Astrocyte of the spinal cord (primary cell): ENCODE measurements around the gene TSPAN9.
A peak's percentile ranks its signal among the peaks of the same experiment; 100 is the strongest.

Source experiments
- DNase-seq: peaks from one replicate; pipeline ENCODE4 v3.0.0; 2011; ENCODE audit warnings: low read depth, low spot score
- H3K4me3 ChIP-seq: 2 replicates; pipeline ENCODE4 v1.5.1; 2011; ENCODE audit warnings: low read depth, mild to moderate bottlenecking, low read length, moderate library complexity
- in situ Hi-C: cut with HindIII; loops from 2 replicates; pipeline ENCODE4 v1.10.0; 2017; ENCODE audit warnings: low sequenced_read_pairs
- TF ChIP-seq, protein P1 (sequence below): IDR thresholded peaks from 2 replicates; pipeline ENCODE4 v1.5.1; 2012; ENCODE audit warnings: low read depth, mild to moderate bottlenecking, low read length, inconsistent platforms

The TSPAN9 gene

GRCh38 chr12:3228552-3228951, 151.4 kb downstream of the TSPAN9 start:
- in situ Hi-C loops, result no loop called here

DNA sequence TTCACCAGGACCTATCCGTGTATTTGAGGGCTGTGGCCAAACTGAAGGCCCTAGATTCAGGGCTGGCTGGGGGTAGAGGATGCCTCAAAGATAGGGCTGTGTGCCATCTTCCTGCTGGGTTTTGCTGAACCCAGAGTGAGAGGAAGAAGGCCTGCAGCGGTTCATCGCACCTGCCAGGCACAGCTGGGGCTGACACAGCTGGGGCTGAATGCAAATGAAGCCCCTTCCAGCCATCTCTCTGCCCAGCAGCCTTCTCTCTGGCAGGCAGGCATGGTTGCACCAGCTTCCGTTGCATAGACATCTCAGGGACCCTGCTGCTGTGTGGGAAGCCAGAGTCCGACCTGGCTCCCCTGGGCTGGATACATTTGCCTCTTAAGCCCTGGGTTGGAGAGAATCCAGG, 152.4 kb downstream of the TSPAN9 start:
- TF ChIP-seq, protein P1, sequence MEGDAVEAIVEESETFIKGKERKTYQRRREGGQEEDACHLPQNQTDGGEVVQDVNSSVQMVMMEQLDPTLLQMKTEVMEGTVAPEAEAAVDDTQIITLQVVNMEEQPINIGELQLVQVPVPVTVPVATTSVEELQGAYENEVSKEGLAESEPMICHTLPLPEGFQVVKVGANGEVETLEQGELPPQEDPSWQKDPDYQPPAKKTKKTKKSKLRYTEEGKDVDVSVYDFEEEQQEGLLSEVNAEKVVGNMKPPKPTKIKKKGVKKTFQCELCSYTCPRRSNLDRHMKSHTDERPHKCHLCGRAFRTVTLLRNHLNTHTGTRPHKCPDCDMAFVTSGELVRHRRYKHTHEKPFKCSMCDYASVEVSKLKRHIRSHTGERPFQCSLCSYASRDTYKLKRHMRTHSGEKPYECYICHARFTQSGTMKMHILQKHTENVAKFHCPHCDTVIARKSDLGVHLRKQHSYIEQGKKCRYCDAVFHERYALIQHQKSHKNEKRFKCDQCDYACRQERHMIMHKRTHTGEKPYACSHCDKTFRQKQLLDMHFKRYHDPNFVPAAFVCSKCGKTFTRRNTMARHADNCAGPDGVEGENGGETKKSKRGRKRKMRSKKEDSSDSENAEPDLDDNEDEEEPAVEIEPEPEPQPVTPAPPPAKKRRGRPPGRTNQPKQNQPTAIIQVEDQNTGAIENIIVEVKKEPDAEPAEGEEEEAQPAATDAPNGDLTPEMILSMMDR, result no peak
- no peak overlapping the region for H3K4me3 ChIP-seq
- no peak for DNase-seq
- in situ Hi-C loops, result no loop called here

More at GRCh38 chr12:3228552-3228951, 151.4 kb downstream of the TSPAN9 start:
- H3K4me3 ChIP-seq, result no peak overlapping the region
- TF ChIP-seq, protein P1, result no peak
- DNase-seq, result no peak

DNA sequence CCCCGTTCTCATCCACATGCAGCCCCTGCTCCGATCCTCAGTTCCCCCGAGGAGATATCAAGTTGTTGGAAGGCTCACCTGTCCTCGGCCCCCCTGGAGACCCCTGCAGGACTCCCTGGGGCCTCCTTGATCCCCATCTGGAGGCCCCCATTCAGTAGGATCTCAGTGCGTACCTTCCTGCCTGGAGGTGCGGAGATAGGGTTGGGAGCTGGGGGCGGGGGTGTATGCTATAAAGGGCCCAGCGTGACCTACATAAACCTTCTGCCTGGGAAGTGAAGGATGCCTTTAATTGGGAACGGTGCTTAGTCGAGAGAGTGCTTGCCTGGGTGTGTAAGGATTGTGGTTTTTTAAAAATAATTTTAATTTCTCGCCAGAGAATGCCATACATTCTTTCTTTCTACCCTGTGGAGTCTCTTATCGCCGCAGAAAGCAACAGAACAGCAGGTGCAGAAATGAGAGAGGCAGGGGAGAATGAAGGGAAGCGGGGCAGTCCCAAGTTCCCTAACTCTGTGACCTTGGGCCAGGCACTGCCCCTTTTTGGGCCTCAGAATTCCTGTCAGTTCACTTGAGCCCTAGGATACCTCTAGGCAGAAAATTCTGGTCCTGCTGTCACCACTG, 153.7 kb downstream of the TSPAN9 start:
- DNase-seq, result peak; percentile 19
- H3K4me3 ChIP-seq, result no peak overlapping the region
- TF ChIP-seq, protein P1, result no peak
- in situ Hi-C loops, result no loop called here

GRCh38 chr12:3231399-3231876, 154.3 kb downstream of the TSPAN9 start:
- TF ChIP-seq, protein P1, result no peak
- no peak for DNase-seq
- no peak overlapping the region for H3K4me3 ChIP-seq
- in situ Hi-C loops, result no loop called here

DNA sequence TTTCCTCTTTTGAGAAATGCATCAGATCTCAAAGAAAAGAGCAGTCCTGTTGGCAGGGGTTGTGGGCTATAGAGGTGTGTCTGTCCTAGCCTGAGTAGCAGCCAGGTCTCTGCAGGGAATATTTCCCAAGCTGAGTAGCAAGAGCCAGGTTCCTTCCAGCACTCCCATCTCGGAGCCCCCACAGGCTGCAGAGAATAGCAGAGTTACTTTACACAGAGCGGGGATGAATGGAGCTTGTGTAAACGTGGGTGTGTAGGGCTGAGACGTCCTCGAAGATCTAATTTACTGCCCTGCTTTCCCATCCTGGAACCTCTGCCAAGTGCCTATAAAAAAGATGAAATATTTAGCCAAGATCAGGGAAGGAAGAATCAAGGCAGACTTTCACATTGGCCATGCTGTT, 156.6 kb downstream of the TSPAN9 start:
- no peak overlapping the region for H3K4me3 ChIP-seq
- DNase-seq, result no peak
- TF ChIP-seq, protein P1, result no peak
- in situ Hi-C loops, result no loop called here

- TF ChIP-seq, protein P1, result no peak
- in situ Hi-C loops, result no loop called here
- H3K4me3 ChIP-seq, result no peak overlapping the region
- DNase-seq, result peak; percentile 62
These were observed 159.4 kb downstream of the TSPAN9 start for GRCh38 chr12:3236345-3237187.
